DMS 273 treated with DMSO at 0.1 percent for 48 hours (cell line): ENCODE data around the gene REV1.
"Not testable (repeated sequence)": the region's sequence is repeated elsewhere in the genome, so short reads cannot be mapped to it uniquely, and the experiment has no call there.

ENCODE experiments used
- DNase-seq: peaks from one replicate; lab custom pipeline; 2025; lab: John Stamatoyannopoulos, UW

REV1 gene

DNA sequence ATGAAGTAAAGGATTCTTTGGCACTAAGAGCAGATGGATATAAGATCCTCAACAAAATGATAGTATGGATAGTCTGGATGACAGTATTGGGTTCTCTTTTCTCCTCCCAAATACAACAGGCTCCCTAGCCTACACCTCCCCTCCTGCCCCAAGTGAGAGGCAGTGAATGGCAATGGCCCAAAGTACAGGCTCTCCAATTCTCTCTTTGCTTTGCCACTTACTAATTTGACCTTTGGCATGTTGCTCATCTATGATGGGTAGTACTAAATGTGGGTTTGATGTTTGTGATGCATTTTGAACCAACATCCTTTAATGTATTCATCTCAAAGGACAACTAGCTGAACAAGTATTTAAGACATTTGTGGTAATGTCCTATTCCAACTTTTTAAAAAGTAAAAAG is 86.7 kb downstream of the REV1 start:
- no peak for DNase-seq

DNA sequence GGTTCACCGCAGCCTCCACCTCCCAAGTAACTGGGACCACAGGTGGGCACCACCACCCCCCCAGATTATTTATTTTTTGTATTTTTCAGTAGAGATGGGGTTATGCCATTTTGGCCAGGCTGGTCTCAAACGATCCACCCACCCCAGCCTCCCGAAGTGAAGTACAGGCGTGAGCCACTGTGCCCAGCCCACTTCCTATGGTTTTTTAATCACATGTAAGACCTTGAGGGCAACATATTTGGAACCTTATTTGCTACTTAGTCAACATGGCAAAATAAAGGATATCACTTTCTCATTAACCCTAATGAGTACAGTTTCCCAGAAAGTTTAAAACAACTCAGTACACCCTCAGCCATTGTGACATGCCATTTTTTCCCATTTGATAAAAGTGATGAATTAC is 88.0 kb downstream of the REV1 start:
- DNase-seq = no peak

DNA sequence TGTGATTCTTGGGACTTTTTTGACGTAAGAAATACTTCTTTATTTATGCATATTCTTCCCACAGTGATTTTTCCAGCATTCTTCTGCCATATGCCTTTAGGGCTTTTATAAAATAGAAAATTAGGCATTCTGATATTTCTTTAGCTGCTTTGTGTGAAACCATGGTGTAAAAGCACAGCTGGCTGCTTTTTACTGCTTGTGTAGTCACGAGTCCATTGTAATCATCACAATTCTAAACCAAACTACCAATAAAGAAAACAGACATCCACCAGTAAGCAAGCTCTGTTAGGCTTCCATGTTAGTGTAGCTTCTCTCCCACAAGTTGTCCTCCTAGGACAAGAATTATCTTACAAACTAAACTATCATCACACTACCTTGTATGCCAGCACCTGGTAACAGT is 90.0 kb downstream of the REV1 start:
- no peak for DNase-seq

DNA sequence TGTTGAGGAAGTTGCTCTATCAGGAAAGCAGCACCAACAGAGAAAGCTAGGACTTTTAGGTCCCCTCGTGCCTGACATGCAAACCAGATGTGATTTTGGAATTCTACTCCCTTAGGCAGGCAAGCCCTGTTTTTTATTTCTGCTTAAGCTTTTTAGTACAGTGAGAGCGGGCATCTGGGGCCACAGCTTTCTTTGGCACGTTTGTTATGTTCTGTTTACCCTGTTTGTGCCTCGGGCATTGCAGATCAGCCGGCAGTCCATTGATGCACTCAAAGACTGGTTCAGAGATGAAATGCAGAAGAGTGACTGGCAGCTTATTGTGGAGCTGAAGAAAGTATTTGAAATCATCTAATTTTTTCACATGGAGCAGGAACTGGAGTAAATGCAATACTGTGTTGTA is 90.8 kb downstream of the REV1 start:
- DNase-seq = no peak

DNA sequence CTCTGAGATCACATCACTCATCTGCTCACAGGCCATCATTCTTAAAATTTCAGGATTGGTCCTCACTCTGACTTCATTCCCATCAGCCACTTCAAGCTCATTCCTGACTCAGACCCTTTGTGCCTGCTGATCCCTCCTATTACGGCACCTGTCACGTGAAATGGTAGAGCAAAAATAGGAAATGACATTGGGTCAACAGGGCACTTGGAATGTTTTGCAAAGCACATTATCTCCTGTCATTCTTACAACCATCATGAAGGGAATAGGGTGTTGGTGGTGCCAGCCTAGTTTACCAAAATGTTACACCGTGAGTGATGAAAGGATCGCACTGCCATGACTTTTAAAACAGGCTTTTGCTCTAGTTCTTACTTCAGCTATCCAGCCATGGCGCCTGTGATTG is 91.5 kb downstream of the REV1 start:
- DNase-seq = no peak

DNA sequence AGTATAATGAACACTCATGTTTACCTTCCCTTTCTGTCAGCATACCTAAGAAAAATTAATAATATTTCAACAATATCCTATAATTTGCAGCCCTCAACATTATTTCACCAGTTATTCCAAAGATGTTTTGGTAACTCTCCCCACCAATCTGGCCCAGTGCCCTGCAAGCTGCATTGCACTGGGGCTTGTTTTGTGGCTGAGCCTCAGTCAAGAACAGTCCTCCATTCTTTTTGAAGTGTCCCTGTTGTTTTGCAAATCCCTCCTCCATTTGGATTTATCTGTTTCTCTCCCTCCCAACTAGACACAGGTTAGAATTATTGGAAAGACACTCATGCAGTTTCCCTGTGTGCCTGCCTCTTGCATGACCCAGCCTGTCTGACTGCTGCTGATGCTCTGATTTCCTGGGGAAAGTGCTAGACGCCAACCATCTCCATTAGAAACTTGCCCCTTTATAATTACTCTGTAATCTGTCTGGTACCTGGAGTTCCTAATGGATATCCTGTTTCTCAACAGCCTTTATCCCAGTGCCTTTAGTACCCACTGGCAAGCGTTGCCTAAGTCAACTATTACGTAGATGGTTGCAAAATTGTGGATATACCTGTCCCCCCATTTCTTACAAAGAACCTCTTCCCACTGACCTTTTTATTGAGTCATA is 92.4 kb downstream of the REV1 start:
- DNase-seq = no peak

DNA sequence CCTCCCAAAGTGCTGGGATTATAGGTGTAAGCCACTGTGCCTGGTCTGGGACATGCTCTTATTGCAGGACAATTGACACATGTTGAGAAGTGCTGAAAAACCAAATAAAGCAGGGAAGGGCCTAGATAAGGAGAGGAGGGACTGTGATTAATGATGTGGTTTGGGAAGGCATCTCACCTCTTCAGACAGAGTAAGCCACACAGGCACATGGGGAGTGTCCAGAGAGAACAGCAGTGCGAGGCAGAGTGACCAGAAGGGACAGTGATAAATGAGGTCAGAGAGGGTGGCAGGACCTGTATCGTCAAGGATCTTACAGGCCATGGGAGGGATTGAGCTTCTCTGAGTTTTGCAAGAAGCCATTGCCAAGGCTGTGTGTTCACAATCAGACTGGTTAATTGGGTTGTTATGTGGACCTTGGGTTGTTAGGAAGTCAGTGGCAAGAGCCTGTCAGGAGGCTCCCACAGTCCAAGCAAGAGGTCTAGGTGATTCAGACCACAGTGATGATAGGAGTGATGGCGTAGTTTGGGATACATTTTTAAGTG is 94.2 kb downstream of the REV1 start:
- DNase-seq = no peak

DNA sequence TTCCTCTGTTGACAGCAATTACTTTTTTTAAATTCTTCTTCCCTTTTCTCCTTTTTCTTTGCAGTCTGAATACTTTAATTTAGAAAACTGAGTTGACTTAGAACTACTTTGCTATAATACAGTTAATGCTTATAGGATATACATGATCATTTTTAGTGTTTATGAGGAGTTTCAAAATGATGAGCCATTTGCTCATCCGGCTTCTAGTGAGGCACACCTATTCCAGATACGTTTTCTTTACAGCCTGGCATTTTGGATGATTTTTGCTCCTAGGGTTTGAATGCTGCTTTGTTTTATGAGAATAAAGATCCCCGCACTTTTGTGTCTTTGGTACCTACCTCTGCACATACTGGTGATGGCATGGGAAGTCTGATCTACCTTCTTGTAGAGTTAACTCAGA is 99.9 kb downstream of the REV1 start:
- DNase-seq = no peak

DNA sequence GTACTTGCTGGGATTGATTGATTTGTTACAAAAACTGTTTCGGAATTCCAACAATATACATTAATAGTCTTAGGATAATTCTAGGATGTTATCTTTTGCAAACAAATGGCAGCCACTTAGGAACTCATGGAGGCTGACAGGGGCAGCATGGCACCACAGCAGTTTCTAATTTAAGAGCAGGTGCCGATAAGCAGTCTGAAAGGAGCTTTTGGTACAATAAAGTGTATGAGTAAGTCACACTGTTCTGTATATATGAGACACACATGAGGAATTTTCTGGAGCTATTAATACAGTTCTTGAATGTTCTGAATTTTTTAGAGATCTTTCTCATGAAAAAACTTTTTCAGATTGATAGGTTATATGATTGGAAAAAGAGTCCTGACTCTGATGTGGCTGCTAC is 100.4 kb downstream of the REV1 start:
- DNase-seq = no peak

DNA sequence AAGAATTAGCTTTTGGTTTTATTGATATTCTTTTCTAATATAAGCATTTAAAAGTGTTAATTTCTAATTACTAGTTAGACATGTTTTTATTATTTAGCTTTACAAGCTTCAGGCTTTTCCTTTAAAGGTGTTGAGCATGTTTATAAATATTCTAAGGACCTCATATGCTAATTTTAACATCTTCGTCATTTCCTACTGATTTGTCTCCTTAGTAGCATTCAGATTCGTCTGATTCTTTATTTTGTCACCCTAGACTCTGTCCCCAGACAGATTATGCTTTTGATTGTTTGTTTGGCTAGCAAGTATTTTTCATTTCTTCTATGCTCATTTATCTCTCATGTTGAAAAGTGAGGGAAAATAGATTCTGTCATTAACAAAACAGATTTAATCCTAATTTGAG is 100.9 kb downstream of the REV1 start:
- DNase-seq = no peak

DNA sequence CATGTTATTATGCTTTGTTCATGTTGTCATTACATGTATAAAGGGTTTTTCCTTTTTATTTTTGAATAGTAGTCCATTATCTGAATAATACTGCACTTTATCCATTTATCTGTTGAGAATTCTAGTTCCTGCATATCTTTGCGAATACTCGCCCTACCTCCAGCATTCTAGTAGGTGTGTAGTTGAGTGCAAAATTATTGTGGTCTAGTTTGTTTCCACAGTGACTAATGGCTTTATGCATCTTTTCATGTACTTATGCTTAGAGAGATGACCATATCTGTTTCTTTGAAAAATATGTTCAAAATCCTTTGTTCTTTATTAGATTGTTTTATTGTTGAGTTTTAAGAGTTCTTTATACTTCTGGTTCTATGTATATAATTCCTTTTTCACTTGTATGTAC is 103.8 kb downstream of the REV1 start:
- no peak for DNase-seq

DNA sequence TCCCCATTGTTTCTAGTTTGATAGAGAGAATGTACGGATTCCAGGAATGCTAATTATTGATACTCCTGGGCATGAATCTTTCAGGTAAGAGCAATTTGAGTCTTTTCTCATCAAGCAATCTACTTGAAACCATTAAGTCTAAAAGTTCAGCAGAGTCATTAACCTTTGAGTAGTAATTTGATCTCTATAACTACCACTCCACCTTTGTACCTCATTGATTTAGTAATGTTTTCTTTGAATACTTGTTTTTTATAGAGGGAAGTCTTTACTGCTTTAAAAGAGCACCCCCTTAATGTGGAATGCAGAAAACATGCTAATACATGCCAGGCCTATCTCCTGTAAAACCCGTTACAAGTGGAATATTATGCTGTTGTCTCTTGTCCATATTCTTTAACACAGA is 107.7 kb downstream of the REV1 start:
- no peak for DNase-seq

DNA sequence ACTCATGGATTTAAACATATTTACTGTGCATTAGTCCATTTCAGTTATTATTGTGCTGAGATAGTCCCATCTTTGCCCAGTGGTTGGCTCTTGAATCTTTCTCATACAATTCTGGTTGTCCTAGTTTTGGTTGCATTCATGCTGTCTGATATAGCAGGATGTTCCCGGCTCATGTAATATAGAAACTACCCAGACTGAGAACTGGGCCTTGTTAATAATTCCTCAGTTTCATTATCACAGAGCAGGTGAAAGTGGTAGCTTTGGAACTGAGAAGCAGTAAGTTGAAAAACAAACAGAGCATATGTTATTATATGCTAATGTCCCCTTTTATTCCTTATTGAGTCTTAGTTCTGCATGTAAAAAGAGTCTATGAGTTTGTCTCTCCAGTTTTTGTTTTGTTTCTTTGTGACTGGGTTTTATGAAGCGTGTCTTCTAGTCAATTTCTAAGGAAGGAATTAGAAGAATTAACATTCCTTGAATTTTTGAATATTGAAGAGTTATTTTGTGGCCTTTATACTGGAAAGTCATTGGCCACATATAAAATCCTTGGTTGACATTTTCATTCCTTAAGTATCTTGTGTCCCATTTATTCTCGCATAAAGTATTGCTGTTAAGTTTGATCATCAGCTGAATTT is 109.3 kb downstream of the REV1 start:
- DNase-seq = no peak

DNA sequence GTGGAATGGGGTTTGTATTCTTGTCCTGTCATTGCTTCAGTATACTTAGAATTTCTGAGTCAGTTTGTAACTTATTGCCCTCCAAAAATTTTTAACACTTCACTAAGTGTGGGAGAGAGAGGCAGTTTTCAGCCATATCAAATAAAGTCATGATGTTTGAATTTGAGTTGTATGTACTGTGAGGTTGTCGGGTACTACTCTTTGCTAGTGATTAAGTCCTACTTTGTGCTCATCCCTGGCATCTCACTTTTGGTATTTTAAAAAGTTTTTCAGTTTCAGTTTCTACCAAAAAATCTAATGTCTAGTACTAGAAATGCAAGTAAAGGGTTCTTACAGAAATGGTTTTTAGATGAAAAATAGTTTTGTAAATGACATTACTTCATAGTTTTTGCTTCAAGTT is 111.9 kb downstream of the REV1 start:
- no peak for DNase-seq

DNA sequence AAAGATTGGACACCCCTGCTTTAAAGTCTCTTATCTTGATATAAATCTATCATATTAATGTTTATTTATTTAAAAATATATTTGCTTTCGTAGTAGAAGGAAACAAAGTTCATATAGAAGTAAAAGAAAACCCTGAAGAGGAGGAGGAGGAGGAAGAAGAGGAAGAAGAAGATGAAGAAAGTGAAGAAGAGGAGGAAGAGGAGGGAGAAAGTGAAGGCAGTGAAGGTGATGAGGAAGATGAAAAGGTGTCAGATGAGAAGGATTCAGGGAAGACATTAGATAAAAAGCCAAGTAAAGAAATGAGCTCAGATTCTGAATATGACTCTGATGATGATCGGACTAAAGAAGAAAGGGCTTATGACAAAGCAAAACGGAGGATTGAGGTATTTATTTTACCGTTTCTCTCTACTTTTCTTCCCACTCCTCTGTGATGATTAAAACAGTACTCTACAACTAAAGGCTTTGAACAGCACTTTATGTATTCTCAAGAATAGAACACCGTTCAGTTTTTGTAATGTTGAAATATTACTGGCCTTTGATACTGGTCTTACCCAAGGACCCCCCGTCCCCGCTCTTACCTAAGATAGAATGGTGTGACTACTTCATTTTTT is 113.5 kb downstream of the REV1 start:
- DNase-seq = no peak

DNA sequence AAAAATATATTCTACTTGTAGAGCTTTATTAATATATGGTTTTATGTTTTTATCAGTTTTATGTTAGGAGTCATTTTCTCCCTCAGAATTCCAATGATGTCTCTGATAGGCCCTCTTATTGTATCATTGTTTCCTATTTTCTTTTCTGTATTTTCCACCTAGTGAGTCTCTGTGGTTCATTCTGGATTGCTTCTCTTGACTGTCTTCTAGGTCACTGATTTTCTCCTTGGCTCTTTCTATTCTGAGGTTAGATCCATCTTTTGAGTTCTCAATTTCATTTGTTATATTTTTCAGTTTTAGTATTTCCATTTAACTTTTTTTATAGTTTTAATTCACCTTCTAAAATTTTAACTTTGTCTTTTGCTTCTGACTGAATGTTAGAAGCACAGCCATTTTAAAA is 115.1 kb downstream of the REV1 start:
- no peak for DNase-seq

DNA sequence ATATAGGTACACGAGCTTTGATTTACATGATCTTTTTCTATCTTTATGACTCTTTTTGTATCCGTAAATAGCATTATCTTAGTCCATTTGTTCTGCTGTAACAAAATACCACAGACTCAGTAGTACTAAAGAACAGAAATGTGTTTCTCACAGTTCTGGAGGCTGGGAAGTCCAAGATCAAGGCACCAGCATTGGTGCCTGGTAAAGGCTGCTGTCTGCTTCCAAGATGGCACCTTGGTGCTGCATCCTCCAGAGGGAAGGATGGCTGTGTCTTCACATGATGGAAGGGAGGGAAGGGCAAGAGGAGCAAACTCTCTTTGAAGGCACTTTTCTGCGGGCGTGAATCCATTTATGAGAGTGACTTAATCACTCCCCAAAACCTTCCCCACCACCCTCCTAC is 116.7 kb downstream of the REV1 start:
- no peak for DNase-seq

DNA sequence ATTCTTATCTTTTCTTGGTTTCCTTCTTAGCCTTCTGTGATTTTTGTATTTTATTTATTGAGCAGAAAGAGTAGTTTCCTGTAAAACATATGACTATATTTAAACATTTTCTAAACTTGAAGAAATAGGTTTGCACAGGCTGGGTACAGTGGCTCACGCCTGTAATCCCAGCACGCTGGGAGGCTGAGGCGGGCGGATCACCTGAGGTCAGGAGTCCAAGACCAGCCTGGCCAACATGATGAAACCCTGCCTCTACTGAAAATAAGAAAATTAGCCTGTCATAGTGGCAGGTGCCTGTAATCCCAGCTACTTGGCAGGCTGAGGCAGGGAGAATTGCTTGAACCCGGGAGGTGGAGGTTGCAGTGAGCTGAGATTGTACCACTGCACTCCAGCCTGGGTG is 121.0 kb downstream of the REV1 start:
- DNase-seq = not testable (repeated sequence)

DNA sequence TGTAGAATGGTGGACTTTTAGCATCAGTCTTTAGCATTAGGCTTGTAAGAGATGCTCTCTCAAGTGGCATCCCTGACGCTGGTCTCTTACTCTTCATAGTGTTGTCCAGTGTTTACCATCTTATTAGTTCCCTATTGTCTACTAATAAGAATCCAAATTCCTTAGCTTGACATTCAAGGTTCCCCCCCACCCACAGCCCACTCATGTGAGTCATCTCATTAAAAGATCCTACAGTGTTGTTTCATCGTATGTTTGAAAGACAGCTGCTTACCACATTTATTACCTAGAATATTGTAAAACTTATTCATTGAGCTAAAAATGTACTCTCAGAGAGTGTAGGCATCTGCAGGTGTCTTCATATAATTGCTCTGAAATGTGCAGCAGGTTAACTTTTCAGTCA is 124.2 kb downstream of the REV1 start:
- DNase-seq = no peak

DNA sequence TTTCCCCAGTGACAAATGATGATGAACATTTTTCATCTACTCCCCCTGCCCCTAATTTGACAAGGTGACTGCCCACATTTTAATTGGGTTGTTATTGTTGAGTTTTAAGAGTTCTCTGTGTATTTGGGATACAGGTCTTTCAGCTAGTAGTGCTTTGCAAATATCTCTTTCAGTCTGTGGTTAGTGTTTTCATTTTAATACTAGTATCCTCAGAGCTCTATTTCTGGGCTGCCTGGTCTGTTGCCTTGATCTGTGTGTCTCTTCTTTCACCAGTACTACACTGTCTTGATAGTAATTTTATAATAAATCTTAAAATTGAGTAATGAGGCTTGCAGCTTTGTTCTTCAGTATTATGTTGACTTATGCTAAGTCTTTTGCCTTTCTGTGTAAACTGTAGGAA is 133.0 kb downstream of the REV1 start:
- no peak for DNase-seq

DNA sequence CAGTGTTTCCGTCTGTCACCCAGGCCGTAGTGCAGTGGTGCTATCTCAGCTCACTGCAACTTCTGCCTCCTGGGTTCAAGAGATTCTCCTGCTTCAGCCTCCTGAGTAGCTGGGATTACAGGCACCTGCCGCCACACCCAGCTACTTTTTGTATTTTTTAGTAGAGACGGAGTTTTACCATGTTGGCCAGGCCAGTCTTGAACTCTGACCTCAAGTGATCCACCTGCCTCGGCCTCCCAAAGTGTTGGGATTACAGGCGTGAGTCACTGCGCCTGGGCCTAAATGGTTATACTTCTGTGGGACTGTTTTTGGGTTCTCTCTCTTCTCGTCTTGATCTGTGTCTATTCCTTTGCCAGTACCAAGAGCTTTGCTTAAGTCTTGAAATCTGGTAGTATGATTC is 135.0 kb downstream of the REV1 start:
- not testable (repeated sequence) for DNase-seq

DNA sequence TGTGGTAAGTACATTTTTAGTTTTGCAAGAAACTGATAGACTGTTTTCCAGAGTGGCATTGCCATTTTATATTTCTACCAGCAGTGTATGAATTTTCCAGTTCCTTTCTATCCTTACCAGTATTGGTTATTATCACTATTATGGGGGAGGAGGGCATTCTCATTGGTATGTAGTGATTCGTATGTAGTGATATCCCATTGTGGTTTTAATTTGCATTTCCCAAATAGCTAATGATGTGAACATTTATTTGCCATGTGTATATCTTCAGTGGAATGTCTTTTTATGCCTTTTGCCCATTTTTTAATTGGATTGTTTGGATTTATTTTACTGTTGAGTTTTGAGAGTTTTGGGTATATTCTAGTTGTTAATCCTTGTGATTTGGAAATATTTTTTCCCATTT is 135.7 kb downstream of the REV1 start:
- DNase-seq = no peak
